RWPE2 (cell line): Measurements from ENCODE around the gene SPAG16.

Source experiments
- ATAC-seq: fragments of 200-7000 bp; cut with Tn5 transposase; 3 replicates; pipeline ENCODE4 v1.9.1; 2021; ENCODE audit warnings: low read depth
- DNase-seq: peaks from one replicate; pipeline ENCODE4 v3.0.0-alpha.2; 2020; ENCODE audit warnings: low spot score
- H3K27ac ChIP-seq: fragments of 450-650 bp; 2 replicates; pipeline ENCODE4 v1.5.1; 2017; ENCODE audit warnings: mild to moderate bottlenecking; ENCODE audit not compliant: poor library complexity, severe bottlenecking
- H3K27me3 ChIP-seq: fragments of 250-450 bp; sonication (Bioruptor Pico); 2 replicates; pipeline ENCODE4 v1.5.1; 2021; ENCODE audit warnings: mild to moderate bottlenecking, moderate library complexity; ENCODE audit not compliant: insufficient read depth, poor library complexity, severe bottlenecking
- H3K36me3 ChIP-seq: fragments of 250-450 bp; sonication (Bioruptor Pico); 2 replicates; pipeline ENCODE4 v1.5.1; 2020; ENCODE audit warnings: low read depth, mild to moderate bottlenecking, moderate library complexity
- H3K4me1 ChIP-seq: fragments of 250-450 bp; sonication (Bioruptor Pico); 2 replicates; pipeline ENCODE4 v1.5.1; 2021; ENCODE audit warnings: mild to moderate bottlenecking, moderate library complexity; ENCODE audit not compliant: insufficient read depth, poor library complexity, severe bottlenecking
- H3K4me3 ChIP-seq: fragments of 250-450 bp; sonication (Bioruptor Pico); 2 replicates; pipeline ENCODE4 v1.5.1; 2021; ENCODE audit warnings: mild to moderate bottlenecking, moderate library complexity; ENCODE audit not compliant: severe bottlenecking
- H3K9me3 ChIP-seq: fragments of 250-450 bp; sonication (Bioruptor Pico); 2 replicates; pipeline ENCODE4 v1.5.1; 2021; ENCODE audit warnings: mild to moderate bottlenecking, moderate library complexity; ENCODE audit not compliant: severe bottlenecking
- CTCF ChIP-seq: fragments of 450-650 bp; IDR thresholded peaks from one replicate; pipeline ENCODE4 v1.5.1; 2017; ENCODE audit warnings: mild to moderate bottlenecking, moderate library complexity; ENCODE audit not compliant: poor library complexity, severe bottlenecking

SPAG16 gene

GRCh38 chr2:214436470-214436869, 1152.2 kb downstream of the SPAG16 start:
- H3K9me3 ChIP-seq, result no peaks in the 10 kb centered on the region
- H3K27me3 ChIP-seq, result no peaks in the 10 kb centered on the region
- no peak for DNase-seq
- no peaks in the 10 kb centered on the region for H3K36me3 ChIP-seq
- no peak for TF ChIP-seq CTCF
- H3K4me1 ChIP-seq, result no peaks in the 10 kb centered on the region
- no peak for ATAC-seq
- no peak overlapping the region for H3K27ac ChIP-seq
- no peak overlapping the region for H3K4me3 ChIP-seq

- Histone ChIP-seq H3K27ac (no peak overlapping the region), H3K9me3 (no peaks in the 10 kb centered on the region), H3K36me3 (no peaks in the 10 kb centered on the region), H3K4me1 (no peaks in the 10 kb centered on the region), H3K27me3 (no peaks in the 10 kb centered on the region), H3K4me3 (no peak overlapping the region)
- DNase-seq (no peak), ATAC-seq (no peak)
- no peak for TF ChIP-seq CTCF
Observed at GRCh38 chr2:214450118-214450894, 1166.0 kb downstream of the SPAG16 start.

GRCh38 chr2:214451516-214452275, 1167.4 kb downstream of the SPAG16 start:
- DNase-seq, result no peak
- no peak for ATAC-seq
- H3K27ac ChIP-seq, result no peak overlapping the region
- H3K9me3 ChIP-seq, result no peaks in the 10 kb centered on the region
- H3K4me3 ChIP-seq, result no peak overlapping the region
- no peak for TF ChIP-seq CTCF
- H3K36me3 ChIP-seq, result no peaks in the 10 kb centered on the region
- H3K4me1 ChIP-seq, result no peaks in the 10 kb centered on the region
- H3K27me3 ChIP-seq, result no peaks in the 10 kb centered on the region
